ENCODE measurements around the gene LRFN4. TPM values are rescaled to one million over a fixed set of nuclear protein-coding genes. Genes with fewer than 3 reads are reported as not detected.
A peak's percentile ranks its signal among the peaks of the same experiment; 100 is the strongest.

LRFN4 gene
- total RNA-seq, 2 experiments from 2014 or later: 33.9 to 38.6 TPM

- Histone ChIP-seq H2AFZ (ENCODE audit: low read length) (0 out of 2 replicates have a peak overlapping the region, but pooled peaks have one; percentile 33), H3K27ac (ENCODE audit: low read depth, low read length, poor library complexity, severe bottlenecking) (no peak overlapping the region), H3K4me3 (ENCODE audit: low read depth, low read length, poor library complexity, severe bottlenecking) (no peak overlapping the region), H3K36me3 (ENCODE audit: insufficient read depth, low read length) (no peaks in the 10 kb centered on the region), H3K4me1 (ENCODE audit: insufficient read depth, low read length, poor library complexity, severe bottlenecking) (peaks cover 6% of the 10 kb centered on the region), H3K9me3 (ENCODE audit: low read length) (no peaks in the 10 kb centered on the region), H3K4me2 (ENCODE audit: low read length) (no peak overlapping the region), H4K20me1 (ENCODE audit: insufficient read depth, low read length) (no peaks in the 10 kb centered on the region), H3K9me2 (ENCODE audit: insufficient read depth, low read length) (no peaks in the 10 kb centered on the region), H3K79me2 (ENCODE audit: insufficient read depth, low read depth, low read length) (no peaks in the 10 kb centered on the region)
- no TSS peak for BruUV-seq (replicated peaks)
- peak; percentile 86 for TF ChIP-seq CTCF (conservative IDR thresholded peaks at IDR 0.05; ENCODE audit: low read length)
- no peak for TF ChIP-seq EZH2phosphoT487 (IDR thresholded peaks at IDR 0.05; ENCODE audit: borderline replicate concordance, low read depth, low read length)
- DNase-seq (ENCODE audit: low spot score): peak; percentile 75
- intact Hi-C loops (cut with micrococcal nuclease; ENCODE audit: unreplicated experiment): loop anchor here (1.0 to 5.0 kb wide), 5 partner anchors 26 to 189 kb away; partner anchors contain the start of genes C11orf86, LRFN4 and RCE1
- ChIA-PET POLR2A (no interaction called here), CTCF (ENCODE audit: unreplicated experiment) (no interaction called here)
Observed at GRCh38 chr11:66883016-66883965, 26.4 kb downstream of the LRFN4 start.

GRCh38 chr11:66884443-66884842 is 27.6 kb downstream of the LRFN4 start:
- Histone ChIP-seq H3K4me3 (ENCODE audit: low read depth, low read length, poor library complexity, severe bottlenecking) (no peak overlapping the region), H3K4me1 (ENCODE audit: insufficient read depth, low read length, poor library complexity, severe bottlenecking) (peaks cover 6% of the 10 kb centered on the region), H3K9me3 (ENCODE audit: low read length) (no peaks in the 10 kb centered on the region), H3K79me2 (ENCODE audit: insufficient read depth, low read depth, low read length) (no peaks in the 10 kb centered on the region), H3K4me2 (ENCODE audit: low read length) (no peak overlapping the region), H2AFZ (ENCODE audit: low read length) (no peak overlapping the region), H4K20me1 (ENCODE audit: insufficient read depth, low read length) (no peaks in the 10 kb centered on the region), H3K27ac (ENCODE audit: low read depth, low read length, poor library complexity, severe bottlenecking) (no peak overlapping the region), H3K36me3 (ENCODE audit: insufficient read depth, low read length) (no peaks in the 10 kb centered on the region), H3K9me2 (ENCODE audit: insufficient read depth, low read length) (no peaks in the 10 kb centered on the region)
- no peak for DNase-seq (ENCODE audit: low spot score)
- TF ChIP-seq EZH2phosphoT487 (IDR thresholded peaks at IDR 0.05; ENCODE audit: borderline replicate concordance, low read depth, low read length) (no peak), CTCF (conservative IDR thresholded peaks at IDR 0.05; ENCODE audit: low read length) (no peak)
- CTCF ChIA-PET (ENCODE audit: unreplicated experiment): no interaction called here
- intact Hi-C loops (cut with micrococcal nuclease; ENCODE audit: unreplicated experiment): loop anchor here (5.0 kb wide), 1 partner anchor 93 kb away; the partner anchor contains the start of gene C11orf86
- BruUV-seq (replicated peaks): no TSS peak
- POLR2A ChIA-PET: interaction anchor here (0.7 kb wide), 1 partner anchor 1214 kb away, joined by 3 read pairs; no protein-coding TSS in a partner anchor

- Histone ChIP-seq H3K79me2 (ENCODE audit: insufficient read depth, low read depth, low read length) (no peaks in the 10 kb centered on the region), H3K9me2 (ENCODE audit: insufficient read depth, low read length) (no peaks in the 10 kb centered on the region), H4K20me1 (ENCODE audit: insufficient read depth, low read length) (no peaks in the 10 kb centered on the region), H3K4me3 (ENCODE audit: low read depth, low read length, poor library complexity, severe bottlenecking) (no peak overlapping the region), H2AFZ (ENCODE audit: low read length) (no peak overlapping the region), H3K36me3 (ENCODE audit: insufficient read depth, low read length) (no peaks in the 10 kb centered on the region), H3K9me3 (ENCODE audit: low read length) (no peaks in the 10 kb centered on the region), H3K27ac (ENCODE audit: low read depth, low read length, poor library complexity, severe bottlenecking) (no peak overlapping the region), H3K4me2 (ENCODE audit: low read length) (no peak overlapping the region), H3K4me1 (ENCODE audit: insufficient read depth, low read length, poor library complexity, severe bottlenecking) (peaks cover 2% of the 10 kb centered on the region)
- DNase-seq (ENCODE audit: low spot score): no peak
- POLR2A ChIA-PET: no interaction called here
- no TSS peak for BruUV-seq (replicated peaks)
- CTCF ChIA-PET (ENCODE audit: unreplicated experiment): interaction anchor here (0.6 kb wide), 1 partner anchor 787 kb away, joined by 3 read pairs; no protein-coding TSS in a partner anchor
- intact Hi-C loops (cut with micrococcal nuclease; ENCODE audit: unreplicated experiment): no loop called here
- no peak for TF ChIP-seq CTCF (conservative IDR thresholded peaks at IDR 0.05; ENCODE audit: low read length)
- TF ChIP-seq EZH2phosphoT487 (IDR thresholded peaks at IDR 0.05; ENCODE audit: borderline replicate concordance, low read depth, low read length): no peak
Observed at GRCh38 chr11:66885469-66885868, 28.6 kb downstream of the LRFN4 start.

All from OCI-LY7 (cell line).